ENCODE results near the gene FRMD4A.

The FRMD4A gene

DNA sequence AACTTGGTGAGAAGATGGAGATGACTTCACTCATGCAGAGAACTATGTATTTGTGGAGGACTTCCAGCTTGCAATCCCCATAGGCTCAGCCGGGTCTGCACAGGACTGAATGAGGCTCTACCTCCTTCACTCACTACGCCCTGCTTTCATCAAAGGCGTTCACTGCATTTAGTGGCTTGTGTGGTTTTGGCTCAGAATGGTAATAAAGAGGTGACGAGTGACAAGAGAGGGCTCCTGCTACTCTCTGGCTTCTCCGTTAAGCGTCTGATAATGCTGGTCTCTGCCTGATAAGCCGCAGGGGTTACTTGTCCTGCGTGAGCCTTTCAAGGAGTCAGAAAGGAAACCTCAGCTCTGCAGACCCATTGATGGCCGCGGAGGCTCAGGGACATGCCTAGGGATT is 400.6 kb downstream of the FRMD4A start:
- no peaks in the 10 kb centered on the region for H3K79me2 ChIP-seq (ENCODE audit: low read length)
- H3K9me2 ChIP-seq (replicated peaks; ENCODE audit: insufficient read depth, low read length) = no peaks in the 10 kb centered on the region
- H2AFZ ChIP-seq (ENCODE audit: low read length) = no peak overlapping the region
- no peaks in the 10 kb centered on the region for H3F3A ChIP-seq (ENCODE audit: insufficient read depth, low read length)
- H3K9me3 ChIP-seq (replicated peaks; ENCODE audit: insufficient read depth, low read length) = no peaks in the 10 kb centered on the region
- no peaks in the 10 kb centered on the region for H4K20me1 ChIP-seq (ENCODE audit: insufficient read depth, low read length)
- no peak for TF ChIP-seq EZH2 (optimal IDR thresholded peaks at IDR 0.05; ENCODE audit: low read depth, low read length)
- H3K36me3 ChIP-seq (replicated peaks; ENCODE audit: insufficient read depth, low read length) = no peaks in the 10 kb centered on the region
- no peak overlapping the region for H3K9ac ChIP-seq (ENCODE audit: low read length)
- H3K4me3 ChIP-seq (ENCODE audit: low read length) = no peak overlapping the region
- 0 out of 2 replicates have a peak, but pooled peaks cover 4% of the 10 kb centered on the region for H3K27me3 ChIP-seq (replicated peaks; ENCODE audit: insufficient read depth, low read length)
- no peak overlapping the region for H3K27ac ChIP-seq (ENCODE audit: low read length)
- H3K4me2 ChIP-seq (ENCODE audit: low read depth, low read length) = no peak overlapping the region
- H3K4me1 ChIP-seq (ENCODE audit: low read length) = no peaks in the 10 kb centered on the region
- DNase-seq = no peak

DNA sequence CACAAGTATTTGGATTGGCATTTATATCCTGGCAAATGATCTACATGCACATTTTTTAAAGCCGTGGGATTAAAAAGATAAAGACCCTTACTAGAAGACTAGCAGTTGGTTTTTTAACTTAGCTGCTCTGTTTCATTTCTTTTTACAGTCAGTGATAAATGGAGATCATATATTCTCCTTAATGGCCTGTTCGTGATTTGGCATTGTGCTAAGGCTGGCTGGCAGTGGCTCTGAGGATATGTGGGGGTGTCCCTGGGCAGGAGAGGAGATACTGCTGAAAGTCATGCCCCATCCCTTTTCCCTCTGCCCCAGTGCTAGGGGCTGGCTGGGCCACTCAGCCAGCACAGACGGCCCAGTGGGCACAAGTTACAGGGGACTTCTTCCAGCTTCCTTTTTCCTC is 402.3 kb downstream of the FRMD4A start:
- TF ChIP-seq EZH2 (optimal IDR thresholded peaks at IDR 0.05; ENCODE audit: low read depth, low read length) = no peak
- TF ChIP-seq EZH2phosphoT487 (IDR thresholded peaks at IDR 0.05; ENCODE audit: low read length) = no peak
- TF ChIP-seq, protein P1, sequence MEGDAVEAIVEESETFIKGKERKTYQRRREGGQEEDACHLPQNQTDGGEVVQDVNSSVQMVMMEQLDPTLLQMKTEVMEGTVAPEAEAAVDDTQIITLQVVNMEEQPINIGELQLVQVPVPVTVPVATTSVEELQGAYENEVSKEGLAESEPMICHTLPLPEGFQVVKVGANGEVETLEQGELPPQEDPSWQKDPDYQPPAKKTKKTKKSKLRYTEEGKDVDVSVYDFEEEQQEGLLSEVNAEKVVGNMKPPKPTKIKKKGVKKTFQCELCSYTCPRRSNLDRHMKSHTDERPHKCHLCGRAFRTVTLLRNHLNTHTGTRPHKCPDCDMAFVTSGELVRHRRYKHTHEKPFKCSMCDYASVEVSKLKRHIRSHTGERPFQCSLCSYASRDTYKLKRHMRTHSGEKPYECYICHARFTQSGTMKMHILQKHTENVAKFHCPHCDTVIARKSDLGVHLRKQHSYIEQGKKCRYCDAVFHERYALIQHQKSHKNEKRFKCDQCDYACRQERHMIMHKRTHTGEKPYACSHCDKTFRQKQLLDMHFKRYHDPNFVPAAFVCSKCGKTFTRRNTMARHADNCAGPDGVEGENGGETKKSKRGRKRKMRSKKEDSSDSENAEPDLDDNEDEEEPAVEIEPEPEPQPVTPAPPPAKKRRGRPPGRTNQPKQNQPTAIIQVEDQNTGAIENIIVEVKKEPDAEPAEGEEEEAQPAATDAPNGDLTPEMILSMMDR (IDR thresholded peaks at IDR 0.05; ENCODE audit: low read length) = no peak
- 0 out of 2 replicates have a peak, but pooled peaks cover 4% of the 10 kb centered on the region for H3K27me3 ChIP-seq (replicated peaks; ENCODE audit: insufficient read depth, low read length)
- no peaks in the 10 kb centered on the region for H3K4me1 ChIP-seq (ENCODE audit: low read length)
- no peak overlapping the region for H3K4me3 ChIP-seq (ENCODE audit: low read length)
- H3F3A ChIP-seq (ENCODE audit: insufficient read depth, low read length) = no peaks in the 10 kb centered on the region
- no peak overlapping the region for H3K4me2 ChIP-seq (ENCODE audit: low read depth, low read length)
- no peaks in the 10 kb centered on the region for H3K79me2 ChIP-seq (ENCODE audit: low read length)
- H3K9me3 ChIP-seq (replicated peaks; ENCODE audit: insufficient read depth, low read length) = no peaks in the 10 kb centered on the region
- no peak overlapping the region for H3K9ac ChIP-seq (ENCODE audit: low read length)
- no peaks in the 10 kb centered on the region for H3K36me3 ChIP-seq (replicated peaks; ENCODE audit: insufficient read depth, low read length)
- DNase-seq = no peak
- no peaks in the 10 kb centered on the region for H4K20me1 ChIP-seq (ENCODE audit: insufficient read depth, low read length)
- no peak overlapping the region for H3K27ac ChIP-seq (ENCODE audit: low read length)
- H3K9me2 ChIP-seq (replicated peaks; ENCODE audit: insufficient read depth, low read length) = no peaks in the 10 kb centered on the region
- H2AFZ ChIP-seq (ENCODE audit: low read length) = no peak overlapping the region

DNA sequence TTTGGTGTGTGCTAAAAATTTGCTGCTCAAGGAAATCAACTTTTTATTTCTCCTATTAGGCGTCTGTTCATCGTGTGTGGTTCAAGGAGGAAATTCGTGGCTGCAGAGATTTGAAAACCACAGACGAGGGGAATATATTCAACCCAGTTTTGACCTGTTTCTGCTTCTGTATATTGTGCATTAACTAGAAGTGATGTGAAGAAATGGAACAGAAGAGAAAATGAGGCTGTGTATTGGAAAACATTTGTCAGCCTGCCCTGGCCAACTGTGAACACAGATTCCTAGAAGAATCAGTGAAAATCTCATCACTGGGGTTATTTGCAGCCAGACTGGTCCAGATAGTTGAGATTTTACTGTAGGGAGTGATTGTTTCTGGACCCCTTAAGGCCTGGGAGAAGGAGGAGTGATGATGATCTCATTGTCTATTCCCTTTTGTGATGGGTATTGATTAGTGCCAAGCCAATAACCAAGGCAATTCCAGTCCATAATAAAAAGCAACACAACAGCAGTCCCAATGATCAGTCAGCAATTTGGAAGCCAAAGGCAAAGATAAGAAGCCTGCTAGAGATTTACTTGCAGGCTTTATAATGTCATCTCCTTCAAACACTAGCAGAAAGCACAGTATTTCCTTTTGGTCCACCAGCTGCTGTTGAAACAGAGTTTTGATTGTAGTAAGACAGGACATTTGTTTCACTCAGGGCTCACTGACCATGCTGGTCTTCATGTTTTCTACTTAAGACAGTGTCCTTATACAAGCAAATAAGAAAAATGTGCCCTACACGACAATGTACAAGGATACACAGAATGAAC is 404.5 kb downstream of the FRMD4A start:
- no peak overlapping the region for H3K27ac ChIP-seq (ENCODE audit: low read length)
- H3K9ac ChIP-seq (ENCODE audit: low read length) = no peak overlapping the region
- TF ChIP-seq EZH2phosphoT487 (IDR thresholded peaks at IDR 0.05; ENCODE audit: low read length) (no peak), EZH2 (optimal IDR thresholded peaks at IDR 0.05; ENCODE audit: low read depth, low read length) (no peak)
- TF ChIP-seq, protein P1 (IDR thresholded peaks at IDR 0.05; ENCODE audit: low read length) = no peak
- no peaks in the 10 kb centered on the region for H3K36me3 ChIP-seq (replicated peaks; ENCODE audit: insufficient read depth, low read length)
- no peaks in the 10 kb centered on the region for H3K4me1 ChIP-seq (ENCODE audit: low read length)
- no peaks in the 10 kb centered on the region for H3F3A ChIP-seq (ENCODE audit: insufficient read depth, low read length)
- H3K79me2 ChIP-seq (ENCODE audit: low read length) = no peaks in the 10 kb centered on the region
- H4K20me1 ChIP-seq (ENCODE audit: insufficient read depth, low read length) = no peaks in the 10 kb centered on the region
- no peak overlapping the region for H2AFZ ChIP-seq (ENCODE audit: low read length)
- 0 out of 2 replicates have a peak, but pooled peaks cover 4% of the 10 kb centered on the region for H3K27me3 ChIP-seq (replicated peaks; ENCODE audit: insufficient read depth, low read length)
- H3K9me3 ChIP-seq (replicated peaks; ENCODE audit: insufficient read depth, low read length) = no peaks in the 10 kb centered on the region
- no peaks in the 10 kb centered on the region for H3K9me2 ChIP-seq (replicated peaks; ENCODE audit: insufficient read depth, low read length)
- H3K4me3 ChIP-seq (ENCODE audit: low read length) = no peak overlapping the region
- H3K4me2 ChIP-seq (ENCODE audit: low read depth, low read length) = no peak overlapping the region
- DNase-seq = no peak

Measured in MM.1S (cell line).